Muscle layer of colon (tissue), 2 donors: ENCODE measurements around the gene TRAT1.

Source experiments
- H3K27ac ChIP-seq: one replicate; pipeline ENCODE4 v1.7.0; 2013; ENCODE audit warnings: low read depth, mild to moderate bottlenecking, low read length, moderate library complexity
- H3K27me3 ChIP-seq, 2 donors: one replicate each; pipeline ENCODE4 v1.7.0; 2013; ENCODE audit warnings: low read length in 2 of 2, mild to moderate bottlenecking in 2 of 2; ENCODE audit not compliant: insufficient read depth in 2 of 2, control insufficient read depth in 1 of 2
- H3K36me3 ChIP-seq: one replicate; pipeline ENCODE4 v1.7.0; 2013; ENCODE audit warnings: mild to moderate bottlenecking, low read length; ENCODE audit not compliant: insufficient read depth
- H3K4me1 ChIP-seq: one replicate; pipeline ENCODE4 v1.7.0; 2013; ENCODE audit warnings: mild to moderate bottlenecking, low read length; ENCODE audit not compliant: insufficient read depth
- H3K4me3 ChIP-seq, 2 donors: one replicate each; pipeline ENCODE4 v1.7.0; 2013; ENCODE audit warnings: low read length in 2 of 2, low read depth in 1 of 2, mild to moderate bottlenecking in 1 of 2, moderate library complexity in 1 of 2
- H3K9ac ChIP-seq: one replicate; pipeline ENCODE4 v1.7.0; 2013; ENCODE audit warnings: low read length
- H3K9me3 ChIP-seq: one replicate; pipeline ENCODE4 v1.7.0; 2013; ENCODE audit warnings: mild to moderate bottlenecking, low read length
- donor health status: abdominal sarcoma.
- donor health status: Adenocarcinoma of cecum.

Gene TRAT1

DNA sequence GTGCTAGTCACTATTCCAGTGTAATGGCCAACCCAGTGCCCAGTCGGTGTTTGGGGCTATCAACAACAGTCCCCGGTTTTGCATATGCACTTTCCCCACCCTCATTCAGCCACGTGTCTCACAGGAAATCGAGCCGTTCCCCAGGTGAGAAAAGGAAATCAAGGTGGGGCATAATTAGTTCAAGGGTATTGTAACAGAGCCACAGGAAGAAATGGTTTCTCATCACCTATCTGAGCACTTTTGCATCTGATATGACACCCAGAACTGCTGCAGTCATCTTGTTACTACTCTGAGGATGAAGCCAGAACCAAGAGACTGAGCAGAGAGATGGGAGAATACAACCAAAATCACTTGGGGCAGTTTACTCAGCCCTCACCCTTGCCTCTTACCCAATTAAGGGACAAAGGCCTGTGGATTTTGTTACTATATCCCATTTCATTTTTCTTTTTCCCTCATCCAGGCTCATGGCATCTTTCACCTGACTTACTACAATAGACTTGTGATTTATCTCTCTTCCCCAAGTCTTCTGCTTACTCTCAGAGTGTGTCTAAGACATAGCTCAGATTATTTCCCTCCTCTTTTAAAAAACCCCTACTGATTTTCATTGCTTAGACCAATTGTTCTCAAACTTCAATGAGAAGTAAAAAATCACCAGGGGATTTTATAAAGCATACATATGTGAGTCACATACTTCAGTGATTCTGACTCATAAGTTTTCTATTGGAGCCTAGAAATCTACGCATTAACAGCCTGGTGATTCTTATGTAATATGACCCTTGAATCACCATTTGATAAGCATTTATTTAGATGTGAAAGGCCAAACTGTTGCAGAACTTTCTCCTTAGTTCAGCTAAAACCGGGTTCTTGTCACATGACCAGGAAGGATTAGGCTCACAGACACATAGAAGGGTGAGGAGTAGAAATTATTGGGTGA is 40.5 kb downstream of the TRAT1 start:
- H3K9me3 ChIP-seq: no peaks in the 10 kb centered on the region
- H3K4me3 ChIP-seq: no peak overlapping the region
- no peak overlapping the region for H3K27ac ChIP-seq
- H3K9ac ChIP-seq: no peak overlapping the region
- H3K27me3 ChIP-seq: no peaks in the 10 kb centered on the region
- no peaks in the 10 kb centered on the region for H3K36me3 ChIP-seq
- H3K4me1 ChIP-seq: no peaks in the 10 kb centered on the region

DNA sequence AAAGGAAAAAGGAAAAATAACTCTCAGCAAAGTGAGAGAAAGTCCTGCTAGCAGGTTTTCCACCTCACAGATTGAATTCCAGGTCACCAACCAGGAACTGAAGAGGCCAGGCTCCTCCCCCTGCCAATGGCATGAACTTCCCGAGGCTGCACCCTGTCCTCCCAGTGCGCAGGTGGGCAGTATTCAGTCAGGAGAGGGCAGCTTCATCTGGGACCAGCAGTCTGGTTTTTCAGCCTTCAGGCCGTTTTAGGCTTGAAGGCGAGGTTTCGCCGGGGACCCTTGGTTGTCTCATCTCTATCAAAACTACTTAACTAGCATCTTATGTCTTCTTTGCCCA is 41.2 kb downstream of the TRAT1 start:
- Histone ChIP-seq H3K27ac (no peak overlapping the region), H3K27me3 (no peaks in the 10 kb centered on the region)

GRCh38 chr3:108877901-108878300 is 55.3 kb downstream of the TRAT1 start:
- no peak overlapping the region for H3K27ac ChIP-seq
- H3K9ac ChIP-seq: no peak overlapping the region
- no peak overlapping the region for H3K4me3 ChIP-seq
- H3K36me3 ChIP-seq: no peaks in the 10 kb centered on the region
- no peaks in the 10 kb centered on the region for H3K27me3 ChIP-seq
- no peaks in the 10 kb centered on the region for H3K4me1 ChIP-seq
- no peaks in the 10 kb centered on the region for H3K9me3 ChIP-seq

More for the DNA sequence above, 41.2 kb downstream of the TRAT1 start:
- Histone ChIP-seq H3K9ac (no peak overlapping the region), H3K9me3 (no peaks in the 10 kb centered on the region), H3K4me3 (no peak overlapping the region), H3K4me1 (no peaks in the 10 kb centered on the region), H3K36me3 (no peaks in the 10 kb centered on the region)

DNA sequence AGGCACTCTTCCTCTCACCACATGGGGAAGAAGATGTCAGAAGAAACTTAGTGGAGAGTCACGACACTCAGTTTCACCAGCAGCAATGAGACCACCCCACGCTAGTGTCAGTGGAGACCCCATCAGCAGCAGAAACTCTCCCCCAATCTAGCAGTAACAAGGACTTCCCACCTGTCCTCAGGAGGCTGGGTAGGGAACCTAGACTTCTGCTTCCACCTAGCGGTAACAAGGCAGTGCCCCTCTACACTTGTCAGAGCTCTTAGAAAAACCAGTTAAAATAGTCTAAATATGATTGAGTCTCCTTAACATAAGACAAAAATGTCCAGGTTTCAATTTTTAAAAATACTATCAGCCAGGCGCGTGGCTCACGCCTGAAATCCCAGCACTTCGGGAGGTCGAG is 57.3 kb downstream of the TRAT1 start:
- no peaks in the 10 kb centered on the region for H3K4me1 ChIP-seq

GRCh38 chr3:108882762-108883161 is 60.2 kb downstream of the TRAT1 start:
- H3K27me3 ChIP-seq: no peaks in the 10 kb centered on the region
- no peaks in the 10 kb centered on the region for H3K4me1 ChIP-seq
- no peak overlapping the region for H3K9ac ChIP-seq
- H3K4me3 ChIP-seq: no peak overlapping the region
- no peaks in the 10 kb centered on the region for H3K36me3 ChIP-seq
- H3K9me3 ChIP-seq: no peaks in the 10 kb centered on the region
- H3K27ac ChIP-seq: no peak overlapping the region

More for the DNA sequence above, 57.3 kb downstream of the TRAT1 start:
- no peaks in the 10 kb centered on the region for H3K9me3 ChIP-seq
- no peaks in the 10 kb centered on the region for H3K36me3 ChIP-seq
- H3K27ac ChIP-seq: no peak overlapping the region
- no peaks in the 10 kb centered on the region for H3K27me3 ChIP-seq
- H3K9ac ChIP-seq: no peak overlapping the region
- no peak overlapping the region for H3K4me3 ChIP-seq

DNA sequence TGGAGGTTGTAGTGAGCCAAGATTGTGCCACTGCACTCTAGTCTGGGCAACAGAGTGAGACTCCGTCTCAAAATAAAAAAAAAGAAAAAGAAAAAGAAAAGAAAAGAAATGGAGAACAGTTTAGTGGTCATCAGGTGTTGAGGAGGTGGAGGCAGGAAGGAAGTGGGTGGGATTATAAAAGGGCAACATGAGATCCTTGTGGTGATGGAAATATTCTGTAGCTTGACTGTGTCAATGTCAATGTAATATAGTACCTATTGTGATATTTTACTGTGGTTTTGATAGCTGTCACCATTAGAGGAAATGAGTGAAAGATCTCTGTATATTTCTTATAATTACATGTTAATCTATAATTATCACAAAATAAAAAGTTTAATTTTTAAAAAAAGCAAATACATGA is 60.8 kb downstream of the TRAT1 start:
- Histone ChIP-seq H3K4me1 (no peaks in the 10 kb centered on the region), H3K4me3 (no peak overlapping the region)

GRCh38 chr3:108887121-108887520 is 64.5 kb downstream of the TRAT1 start:
- Histone ChIP-seq H3K27ac (no peak overlapping the region), H3K27me3 (no peaks in the 10 kb centered on the region), H3K4me1 (no peaks in the 10 kb centered on the region)

More for the DNA sequence above, 60.8 kb downstream of the TRAT1 start:
- Histone ChIP-seq H3K9ac (no peak overlapping the region), H3K27ac (no peak overlapping the region), H3K9me3 (no peaks in the 10 kb centered on the region), H3K27me3 (no peaks in the 10 kb centered on the region), H3K36me3 (no peaks in the 10 kb centered on the region)

GRCh38 chr3:108887777-108888176 is 65.2 kb downstream of the TRAT1 start:
- Histone ChIP-seq H3K9ac (no peak overlapping the region), H3K27ac (no peak overlapping the region), H3K4me3 (no peak overlapping the region)

More at GRCh38 chr3:108887121-108887520, 64.5 kb downstream of the TRAT1 start:
- Histone ChIP-seq H3K9me3 (no peaks in the 10 kb centered on the region), H3K9ac (no peak overlapping the region), H3K36me3 (no peaks in the 10 kb centered on the region), H3K4me3 (no peak overlapping the region)

GRCh38 chr3:108891833-108892232 is 69.2 kb downstream of the TRAT1 start:
- Histone ChIP-seq H3K36me3 (no peaks in the 10 kb centered on the region), H3K27ac (no peak overlapping the region), H3K4me1 (no peaks in the 10 kb centered on the region)

More at GRCh38 chr3:108887777-108888176, 65.2 kb downstream of the TRAT1 start:
- H3K36me3 ChIP-seq: no peaks in the 10 kb centered on the region
- no peaks in the 10 kb centered on the region for H3K9me3 ChIP-seq
- no peaks in the 10 kb centered on the region for H3K4me1 ChIP-seq
- no peaks in the 10 kb centered on the region for H3K27me3 ChIP-seq

DNA sequence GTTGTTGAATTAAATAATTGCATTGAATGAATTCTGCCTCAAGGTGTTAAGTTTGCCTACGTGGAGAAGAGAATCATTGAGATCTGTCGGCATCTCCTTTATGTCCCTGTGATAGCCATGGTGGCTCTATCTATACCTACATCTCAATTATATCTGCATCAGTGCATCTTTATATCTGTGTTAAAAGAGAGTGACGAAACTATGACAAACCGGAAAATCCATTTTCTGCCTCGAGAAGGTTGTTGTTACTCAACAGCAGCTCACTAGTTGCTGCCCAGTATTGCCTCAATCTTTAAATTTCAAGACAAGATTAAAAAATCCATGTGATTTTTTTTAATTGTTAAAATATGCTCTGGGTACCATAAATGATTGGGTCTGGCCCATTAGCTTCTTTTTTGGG is 72.4 kb downstream of the TRAT1 start:
- H3K27me3 ChIP-seq: no peaks in the 10 kb centered on the region
- H3K9me3 ChIP-seq: no peaks in the 10 kb centered on the region
- H3K36me3 ChIP-seq: no peaks in the 10 kb centered on the region
- H3K4me3 ChIP-seq: no peak overlapping the region
- no peak overlapping the region for H3K9ac ChIP-seq
- no peak overlapping the region for H3K27ac ChIP-seq
- no peaks in the 10 kb centered on the region for H3K4me1 ChIP-seq

More at GRCh38 chr3:108891833-108892232, 69.2 kb downstream of the TRAT1 start:
- H3K27me3 ChIP-seq: no peaks in the 10 kb centered on the region
- H3K9ac ChIP-seq: no peak overlapping the region
- no peak overlapping the region for H3K4me3 ChIP-seq
- no peaks in the 10 kb centered on the region for H3K9me3 ChIP-seq

DNA sequence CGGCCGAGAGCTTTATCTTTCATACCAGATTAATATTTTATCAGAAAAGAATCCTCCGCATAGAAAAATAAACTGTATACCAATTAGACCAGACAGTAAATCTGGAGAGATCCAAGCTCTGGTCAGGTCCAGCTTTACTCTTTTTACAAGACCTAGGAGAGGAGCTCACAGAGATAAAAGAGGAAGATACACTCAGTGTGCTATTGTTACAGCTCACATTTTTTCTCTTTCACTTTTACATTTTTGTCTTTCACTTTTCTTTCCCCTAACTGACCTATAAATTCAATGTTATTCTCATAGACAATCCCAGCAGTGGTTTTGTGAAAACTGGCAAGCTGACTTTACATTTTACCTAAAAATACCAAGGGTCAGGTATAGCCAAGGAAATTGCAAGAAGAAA is 75.3 kb downstream of the TRAT1 start:
- H3K9me3 ChIP-seq: no peaks in the 10 kb centered on the region
- no peak overlapping the region for H3K4me3 ChIP-seq
- H3K4me1 ChIP-seq: no peaks in the 10 kb centered on the region
- H3K9ac ChIP-seq: no peak overlapping the region
- no peaks in the 10 kb centered on the region for H3K36me3 ChIP-seq
- H3K27ac ChIP-seq: no peak overlapping the region
- H3K27me3 ChIP-seq: no peaks in the 10 kb centered on the region

DNA sequence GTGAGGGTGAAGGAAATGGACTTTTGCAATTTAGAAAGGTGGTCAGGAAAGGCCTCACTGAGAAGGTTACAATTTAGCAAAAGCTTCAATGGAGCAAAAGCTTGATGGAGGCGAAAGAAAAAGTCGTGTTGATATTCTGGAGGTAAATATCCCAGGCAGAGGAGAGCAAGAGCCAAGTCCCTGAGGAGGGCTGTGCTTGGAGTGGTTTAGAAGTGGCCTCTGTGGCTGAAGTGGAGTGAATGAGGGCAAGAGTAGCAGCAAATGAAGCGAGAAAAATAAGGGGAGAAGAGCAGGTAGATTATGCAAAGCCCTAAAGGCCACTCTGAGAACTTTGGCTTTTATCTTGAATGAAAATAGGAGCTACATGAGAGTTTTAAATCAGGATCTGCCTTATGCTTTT is 76.9 kb downstream of the TRAT1 start:
- Histone ChIP-seq H3K9me3 (no peaks in the 10 kb centered on the region), H3K4me1 (no peaks in the 10 kb centered on the region), H3K4me3 (no peak overlapping the region), H3K36me3 (no peaks in the 10 kb centered on the region), H3K27me3 (no peaks in the 10 kb centered on the region), H3K9ac (no peak overlapping the region), H3K27ac (no peak overlapping the region)
